ENCODE results near the gene WIPF2.

- TF ChIP-seq POLR2A (IDR thresholded peaks at IDR 0.05) (no peak), CTCF (IDR thresholded peaks at IDR 0.05) (no peak)
These were observed 40.4 kb upstream of the WIPF2 start for GRCh38 chr17:40178660-40179059.

Measured in ovary (tissue), 3 donors.